C4-2B (cell line): ENCODE results near the gene TRMO.

Experiments used
- CTCF ChIP-seq: fragments of 450-650 bp; conservative IDR thresholded peaks from 2 replicates; pipeline ENCODE4 v1.5.1; 2017; ENCODE audit warnings: mild to moderate bottlenecking
- ZFX ChIP-seq: fragments of 450-650 bp; IDR thresholded peaks from 2 replicates; pipeline ENCODE4 v1.6.1; 2017

- no peak for TF ChIP-seq CTCF
- TF ChIP-seq ZFX: no peak
Observed at GRCh38 chr9:97940741-97941140, 18.4 kb upstream of the TRMO start.
